Testis (tissue), 2 donors: ENCODE data around the gene TMEM273.

Experiments
- CTCF ChIP-seq, 3 experiments: fragments of 450-650 bp in 2 of 3; fragments of 200-600 bp in 1 of 3; sonication (generic) in 1 of 3; IDR thresholded peaks; one replicate each; pipeline ENCODE4 v1.5.1; 2016 to 2019; ENCODE audit warnings: antibody characterized with exemption in 3 of 3, mild to moderate bottlenecking in 2 of 3, moderate library complexity in 1 of 3
- POLR2A ChIP-seq: fragments of 450-650 bp; IDR thresholded peaks from one replicate; pipeline ENCODE4 v1.6.1; 2017; ENCODE audit warnings: antibody characterized with exemption, mild to moderate bottlenecking, moderate library complexity

- TF ChIP-seq CTCF (IDR thresholded peaks at IDR 0.05) (no peak), POLR2A (no peak)
These were observed 33.5 kb downstream of the TMEM273 start for GRCh38 chr10:49154641-49155040.
